Loucy (cell line): Measurements from ENCODE around the gene ITGB5.
"Not testable (repeated sequence)": the region's sequence is repeated elsewhere in the genome, so short reads cannot be mapped to it uniquely, and the experiment has no call there.

Experiments
- H2AFZ ChIP-seq: fragments of 200-600 bp; sonication (generic); 2 replicates; pipeline ENCODE4 v1.6.0; 2016; ENCODE audit warnings: antibody characterized with exemption, mild to moderate bottlenecking, low read length, moderate library complexity
- H3F3A ChIP-seq: fragments of 200-600 bp; 2 replicates; pipeline ENCODE4 v1.6.0; 2016; ENCODE audit warnings: antibody characterized with exemption, low read depth, mild to moderate bottlenecking
- H3K27me3 ChIP-seq: fragments of 200-600 bp; sonication (generic); 2 replicates; pipeline ENCODE4 v1.6.1; 2014; ENCODE audit warnings: low read length, mild to moderate bottlenecking; ENCODE audit not compliant: insufficient read depth, poor library complexity, severe bottlenecking
- H3K36me3 ChIP-seq: fragments of 200-600 bp; sonication (generic); 2 replicates; pipeline ENCODE4 v1.6.1; 2016; ENCODE audit warnings: low read length; ENCODE audit not compliant: insufficient read depth
- H3K4me1 ChIP-seq: fragments of 200-600 bp; sonication (generic); 2 replicates; pipeline ENCODE4 v1.5.1; 2014; ENCODE audit warnings: low read length, mild to moderate bottlenecking; ENCODE audit not compliant: insufficient read depth, poor library complexity, severe bottlenecking
- H3K4me2 ChIP-seq: fragments of 200-600 bp; sonication (generic); 2 replicates; pipeline ENCODE4 v1.6.0; 2014; ENCODE audit warnings: antibody characterized with exemption, low read length, low read depth, mild to moderate bottlenecking; ENCODE audit not compliant: poor library complexity, severe bottlenecking
- H3K4me3 ChIP-seq: fragments of 200-600 bp; sonication (generic); 2 replicates; pipeline ENCODE4 v1.5.1; 2014; ENCODE audit warnings: low read length, mild to moderate bottlenecking, mixed read lengths; ENCODE audit not compliant: poor library complexity, severe bottlenecking
- H3K79me2 ChIP-seq: fragments of 200-600 bp; sonication (generic); 2 replicates; pipeline ENCODE4 v1.6.1; 2014; ENCODE audit warnings: low read length; ENCODE audit not compliant: insufficient read depth
- H3K9ac ChIP-seq: fragments of 200-600 bp; sonication (generic); 2 replicates; pipeline ENCODE4 v1.6.0; 2014; ENCODE audit warnings: mild to moderate bottlenecking, low read depth, low read length, moderate library complexity; ENCODE audit not compliant: poor library complexity, severe bottlenecking
- H3K9me2 ChIP-seq: fragments of 200-600 bp; sonication (generic); replicated peaks from 2 replicates; pipeline ENCODE4 v1.6.1; 2016; ENCODE audit warnings: low read depth, low read length, mixed read lengths
- H3K9me3 ChIP-seq: fragments of 200-600 bp; sonication (generic); 2 replicates; pipeline ENCODE4 v1.6.1; 2014; ENCODE audit warnings: mild to moderate bottlenecking, antibody characterized with exemption, low read length, low read depth; ENCODE audit not compliant: insufficient read depth
- H4K20me1 ChIP-seq: fragments of 200-600 bp; sonication (generic); 2 replicates; pipeline ENCODE4 v1.6.0; 2014; ENCODE audit warnings: antibody characterized with exemption, low read length, mild to moderate bottlenecking; ENCODE audit not compliant: insufficient read depth, poor library complexity, severe bottlenecking
- CTCF ChIP-seq: fragments of 200-600 bp; sonication (generic); conservative IDR thresholded peaks from 2 replicates; pipeline ENCODE4 v1.5.1; 2014; ENCODE audit warnings: mild to moderate bottlenecking, antibody characterized with exemption, low read length
- EZH2phosphoT487 ChIP-seq: fragments of 200-600 bp; IDR thresholded peaks from 2 replicates; pipeline ENCODE4 v1.6.1; 2018; ENCODE audit warnings: antibody characterized with exemption, mild to moderate bottlenecking, moderate library complexity, borderline replicate concordance

Gene ITGB5

GRCh38 chr3:124784686-124785382 lies 102.3 kb downstream of the ITGB5 start:
- no peaks in the 10 kb centered on the region for H3K79me2 ChIP-seq
- H3K4me2 ChIP-seq: no peak overlapping the region
- TF ChIP-seq CTCF: no peak
- TF ChIP-seq EZH2phosphoT487: no peak
- no peaks in the 10 kb centered on the region for H3K9me3 ChIP-seq
- no peaks in the 10 kb centered on the region for H3K36me3 ChIP-seq
- H4K20me1 ChIP-seq: no peaks in the 10 kb centered on the region
- H3K4me1 ChIP-seq: no peaks in the 10 kb centered on the region
- H3K4me3 ChIP-seq: no peak overlapping the region
- H3K27me3 ChIP-seq: no peaks in the 10 kb centered on the region
- H3K9me2 ChIP-seq: no peaks in the 10 kb centered on the region
- no peak overlapping the region for H3K9ac ChIP-seq
- H3F3A ChIP-seq: no peaks in the 10 kb centered on the region
- no peak overlapping the region for H2AFZ ChIP-seq

GRCh38 chr3:124783696-124784095 lies 103.5 kb downstream of the ITGB5 start:
- Histone ChIP-seq H3K4me2 (no peak overlapping the region), H3K9ac (no peak overlapping the region), H3K4me1 (no peaks in the 10 kb centered on the region)

GRCh38 chr3:124782377-124782712 lies 104.8 kb downstream of the ITGB5 start:
- not testable (repeated sequence) for H3K27me3 ChIP-seq, H2AFZ ChIP-seq, H3K9ac ChIP-seq, H3F3A ChIP-seq, H3K4me1 ChIP-seq, H3K4me2 ChIP-seq, H3K79me2 ChIP-seq, H3K9me2 ChIP-seq, H3K36me3 ChIP-seq, H4K20me1 ChIP-seq, H3K4me3 ChIP-seq, H3K9me3 ChIP-seq

More at GRCh38 chr3:124783696-124784095, 103.5 kb downstream of the ITGB5 start:
- no peaks in the 10 kb centered on the region for H3K9me2 ChIP-seq
- H2AFZ ChIP-seq: no peak overlapping the region
- no peaks in the 10 kb centered on the region for H3K27me3 ChIP-seq
- H3K9me3 ChIP-seq: no peaks in the 10 kb centered on the region
- H3K79me2 ChIP-seq: no peaks in the 10 kb centered on the region
- TF ChIP-seq CTCF (no peak), EZH2phosphoT487 (no peak)
- no peaks in the 10 kb centered on the region for H3F3A ChIP-seq
- H3K4me3 ChIP-seq: no peak overlapping the region
- H4K20me1 ChIP-seq: no peaks in the 10 kb centered on the region
- no peaks in the 10 kb centered on the region for H3K36me3 ChIP-seq
